ENCODE results near the gene AAMP.

DNA sequence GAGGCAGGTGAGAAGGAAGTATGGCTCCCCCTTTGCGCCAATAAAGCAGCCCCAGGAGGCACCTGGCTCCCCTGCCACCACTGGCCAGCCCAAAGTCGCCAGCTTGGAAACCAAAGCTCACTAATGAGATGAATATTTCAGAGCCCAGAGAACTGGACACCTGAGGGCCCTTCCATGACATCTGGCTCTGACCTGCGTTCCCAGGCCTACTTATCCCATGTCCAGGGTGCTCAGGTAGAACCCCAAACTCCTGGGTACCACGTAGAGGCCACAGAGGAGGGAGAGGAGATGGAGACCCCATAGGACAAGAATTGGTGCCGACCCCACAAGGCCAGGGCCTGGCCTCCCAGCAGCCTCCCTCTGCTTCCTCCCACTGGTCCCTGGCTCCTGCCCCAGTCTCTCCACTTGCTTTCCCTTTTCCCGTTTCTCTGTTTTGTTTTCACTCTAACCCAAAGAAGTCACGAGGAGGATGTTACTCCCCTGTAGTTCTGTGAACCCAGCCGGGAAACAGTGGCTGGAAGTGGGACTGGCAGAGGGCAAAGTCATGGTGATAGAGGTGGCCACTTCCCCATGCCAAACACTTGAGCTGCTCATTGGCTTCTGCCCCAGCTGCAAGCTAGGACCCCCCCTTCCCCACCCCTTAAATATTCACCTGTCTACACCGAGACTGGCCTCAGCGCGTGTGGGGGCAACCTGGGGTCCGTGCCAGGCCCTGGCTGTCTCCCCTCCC, 21.5 kb upstream of the AAMP start:
- TF ChIP-seq, protein P1, sequence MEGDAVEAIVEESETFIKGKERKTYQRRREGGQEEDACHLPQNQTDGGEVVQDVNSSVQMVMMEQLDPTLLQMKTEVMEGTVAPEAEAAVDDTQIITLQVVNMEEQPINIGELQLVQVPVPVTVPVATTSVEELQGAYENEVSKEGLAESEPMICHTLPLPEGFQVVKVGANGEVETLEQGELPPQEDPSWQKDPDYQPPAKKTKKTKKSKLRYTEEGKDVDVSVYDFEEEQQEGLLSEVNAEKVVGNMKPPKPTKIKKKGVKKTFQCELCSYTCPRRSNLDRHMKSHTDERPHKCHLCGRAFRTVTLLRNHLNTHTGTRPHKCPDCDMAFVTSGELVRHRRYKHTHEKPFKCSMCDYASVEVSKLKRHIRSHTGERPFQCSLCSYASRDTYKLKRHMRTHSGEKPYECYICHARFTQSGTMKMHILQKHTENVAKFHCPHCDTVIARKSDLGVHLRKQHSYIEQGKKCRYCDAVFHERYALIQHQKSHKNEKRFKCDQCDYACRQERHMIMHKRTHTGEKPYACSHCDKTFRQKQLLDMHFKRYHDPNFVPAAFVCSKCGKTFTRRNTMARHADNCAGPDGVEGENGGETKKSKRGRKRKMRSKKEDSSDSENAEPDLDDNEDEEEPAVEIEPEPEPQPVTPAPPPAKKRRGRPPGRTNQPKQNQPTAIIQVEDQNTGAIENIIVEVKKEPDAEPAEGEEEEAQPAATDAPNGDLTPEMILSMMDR (IDR thresholded peaks at IDR 0.05): no peak
- no peak for TF ChIP-seq POLR2A (IDR thresholded peaks at IDR 0.05)
- no peak for TF ChIP-seq EP300 (IDR thresholded peaks at IDR 0.05)
